Caco-2 (cell line): ENCODE results near the gene NPAS3. TPM values are rescaled to one million over a fixed set of nuclear protein-coding genes. Genes with fewer than 3 reads are reported as not detected.

ENCODE experiments used
- BruUV-seq: library from RNA; stranded (reverse); fragments of 400-500 nt; replicated peaks from 2 replicates; lab custom pipeline; 2021; lab: Mats Ljungman, UMichigan
- CTCF ChIA-PET: fragments of 300-600 bp; sonication (Branson Sonifier 250); formaldehyde crosslinking; loops from one replicate; lab custom pipeline; 2022; ENCODE audit warnings: antibody characterized with exemption; lab: Charles Lee
- POLR2A ChIA-PET: fragments of 300-600 bp; sonication (Branson Sonifier 250); formaldehyde crosslinking; loops from one replicate; lab custom pipeline; 2022; ENCODE audit warnings: antibody characterized with exemption; lab: Charles Lee
- DNase-seq, 2 experiments: peaks; one replicate each; pipeline versions ENCODE4 v3.0.0 to v3.0.0-alpha.2; 2020 to 2022
- H3K27me3 ChIP-seq: replicated peaks from 2 replicates; pipeline ENCODE4 v1.6.0; 2011; ENCODE audit warnings: low read length; ENCODE audit not compliant: control insufficient read depth, insufficient read depth
- H3K36me3 ChIP-seq: 2 replicates; pipeline ENCODE4 v1.5.1; 2011; ENCODE audit warnings: low read length; ENCODE audit not compliant: control insufficient read depth, insufficient read depth
- H3K4me1 ChIP-seq: fragments of 250-450 bp; sonication (Bioruptor Pico); 2 replicates; pipeline ENCODE4 v1.5.1; 2020; ENCODE audit warnings: mild to moderate bottlenecking
- H3K4me3 ChIP-seq: 2 replicates; pipeline ENCODE4 v1.5.1; 2011; ENCODE audit warnings: low read depth, mild to moderate bottlenecking, control low read depth, low read length
- H3K9me3 ChIP-seq: fragments of 250-450 bp; sonication (Bioruptor Pico); 2 replicates; pipeline ENCODE4 v1.5.1; 2020; ENCODE audit warnings: mild to moderate bottlenecking, moderate library complexity
- H3K27ac Mint-ChIP-seq: one replicate; pipeline ENCODE4 v1.8.0; 2022; ENCODE audit warnings: mixed read lengths; ENCODE audit not compliant: unreplicated experiment
- H3K27me3 Mint-ChIP-seq: one replicate; pipeline ENCODE4 v1.8.0; 2022; ENCODE audit warnings: mixed read lengths; ENCODE audit not compliant: insufficient read depth, unreplicated experiment
- H3K36me3 Mint-ChIP-seq: one replicate; pipeline ENCODE4 v1.8.0; 2022; ENCODE audit warnings: mild to moderate bottlenecking, mixed read lengths; ENCODE audit not compliant: insufficient read depth, unreplicated experiment
- H3K4me1 Mint-ChIP-seq: one replicate; pipeline ENCODE4 v1.8.0; 2022; ENCODE audit warnings: low read depth, mixed read lengths; ENCODE audit not compliant: unreplicated experiment
- H3K4me3 Mint-ChIP-seq: one replicate; pipeline ENCODE4 v1.8.0; 2022; ENCODE audit warnings: mild to moderate bottlenecking, moderate library complexity, mixed read lengths; ENCODE audit not compliant: unreplicated experiment
- H3K9me3 Mint-ChIP-seq: one replicate; pipeline ENCODE4 v1.8.0; 2022; ENCODE audit warnings: mixed read lengths; ENCODE audit not compliant: unreplicated experiment
- CTCF ChIP-seq, 2 experiments: fragments of 200-600 bp in 1 of 2; IDR thresholded peaks; 1 replicate in 1 of 2; 2 replicates in 1 of 2; pipeline versions ENCODE4 v1.5.1 to v1.8.0; 2011 to 2022; ENCODE audit warnings: antibody characterized with exemption in 1 of 2, control low read depth in 1 of 2, inconsistent platforms in 1 of 2, low read depth in 1 of 2, low read length in 1 of 2, mild to moderate bottlenecking in 1 of 2, moderate library complexity in 1 of 2; ENCODE audit not compliant: insufficient read depth in 1 of 2, severe bottlenecking in 1 of 2, unreplicated experiment in 1 of 2
- intact Hi-C: fragments of 100-400 bp; cut with micrococcal nuclease; formaldehyde crosslinking; loops from one replicate; pipeline ENCODE4 v1.10.0; 2022; ENCODE audit not compliant: unreplicated experiment
- total RNA-seq: library from RNA; stranded (reverse); gene quantifications from 2 replicates; pipeline ENCODE4 v1.2.3, GENCODE V29; 2022

The NPAS3 gene
- total RNA-seq, 1 experiment from 2014 or later = not detected

GRCh38 chr14:33738491-33738890 is 799.8 kb downstream of the NPAS3 start:
- Histone ChIP-seq H3K4me3 (no peak overlapping the region), H3K36me3 (no peaks in the 10 kb centered on the region), H3K4me1 (no peaks in the 10 kb centered on the region), H3K27me3 (no peaks in the 10 kb centered on the region), H3K9me3 (no peaks in the 10 kb centered on the region)
- Mint-ChIP-seq H3K36me3 (no peaks in the 10 kb centered on the region), H3K9me3 (no peaks in the 10 kb centered on the region), H3K4me3 (no peak overlapping the region), H3K4me1 (no peaks in the 10 kb centered on the region), H3K27ac (no peak overlapping the region), H3K27me3 (peaks cover 2% of the 10 kb centered on the region)
- DNase-seq = no peak
- ChIA-PET POLR2A (no interaction called here), CTCF (no interaction called here)
- no peak for TF ChIP-seq CTCF (IDR thresholded peaks at IDR 0.05; ENCODE audit: insufficient read depth in 1 of 2, low read depth in 1 of 2, low read length in 1 of 2, severe bottlenecking in 1 of 2, unreplicated experiment in 1 of 2)
- BruUV-seq = no TSS peak
- intact Hi-C loops = no loop called here

DNA sequence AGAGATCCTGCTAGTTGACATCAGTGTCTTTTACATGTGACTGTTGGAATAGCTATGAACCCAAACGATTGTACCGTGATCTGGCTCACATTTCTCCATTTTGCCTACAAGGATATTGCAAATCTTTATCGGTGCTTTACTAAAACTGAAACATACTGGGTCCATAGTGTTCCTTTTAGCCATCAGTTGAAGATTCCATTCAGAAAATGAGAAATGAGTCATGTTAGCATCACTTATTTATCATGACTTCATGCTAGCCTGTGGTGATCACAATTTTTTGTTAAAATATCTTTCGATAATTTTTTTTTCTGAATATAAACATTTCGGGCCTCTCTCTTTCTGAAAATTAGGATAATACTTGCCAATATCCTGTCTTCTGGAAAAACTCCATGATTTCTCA is 801.9 kb downstream of the NPAS3 start:
- no peaks in the 10 kb centered on the region for H3K9me3 Mint-ChIP-seq
- no TSS peak for BruUV-seq
- no peak for DNase-seq
- H3K27ac Mint-ChIP-seq = no peak overlapping the region
- Histone ChIP-seq H3K4me3 (no peak overlapping the region), H3K27me3 (no peaks in the 10 kb centered on the region), H3K36me3 (no peaks in the 10 kb centered on the region), H3K9me3 (no peaks in the 10 kb centered on the region), H3K4me1 (peaks cover 4% of the 10 kb centered on the region; the same call in 1 of the 2 replicates)
- H3K4me1 Mint-ChIP-seq = no peaks in the 10 kb centered on the region
- intact Hi-C loops = no loop called here
- H3K36me3 Mint-ChIP-seq = no peaks in the 10 kb centered on the region
- no peak for TF ChIP-seq CTCF (IDR thresholded peaks at IDR 0.05; ENCODE audit: insufficient read depth in 1 of 2, low read depth in 1 of 2, low read length in 1 of 2, severe bottlenecking in 1 of 2, unreplicated experiment in 1 of 2)
- CTCF ChIA-PET = no interaction called here
- no peak overlapping the region for H3K4me3 Mint-ChIP-seq
- POLR2A ChIA-PET = no interaction called here
- peaks cover 2% of the 10 kb centered on the region for H3K27me3 Mint-ChIP-seq

DNA sequence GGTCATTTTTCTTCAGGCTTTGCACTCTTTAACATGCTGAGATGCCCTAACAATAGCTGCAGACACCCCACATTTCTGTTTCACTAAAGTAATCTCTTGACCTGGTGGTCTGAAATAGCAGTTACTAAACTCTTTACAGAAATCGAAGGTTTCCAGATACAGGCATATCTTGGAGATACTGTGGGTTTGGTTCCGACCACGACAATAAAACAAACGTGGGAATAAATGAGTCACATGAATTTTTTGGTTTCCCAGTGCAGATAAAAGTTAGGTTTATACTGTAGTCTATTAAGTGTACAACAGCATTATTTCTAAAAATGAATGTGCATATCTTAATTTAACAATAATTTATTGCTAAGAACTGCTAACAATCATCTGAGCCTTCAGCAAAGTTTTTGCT is 803.5 kb downstream of the NPAS3 start:
- H3K9me3 ChIP-seq = no peaks in the 10 kb centered on the region
- H3K27me3 ChIP-seq = no peaks in the 10 kb centered on the region
- H3K9me3 Mint-ChIP-seq = no peaks in the 10 kb centered on the region
- no peaks in the 10 kb centered on the region for H3K36me3 ChIP-seq
- H3K4me1 ChIP-seq = peaks cover 5% of the 10 kb centered on the region; the same call in 1 of the 2 replicates
- H3K4me3 Mint-ChIP-seq = no peak overlapping the region
- H3K36me3 Mint-ChIP-seq = no peaks in the 10 kb centered on the region
- no TSS peak for BruUV-seq
- no peak overlapping the region for H3K27ac Mint-ChIP-seq
- intact Hi-C loops = no loop called here
- ChIA-PET POLR2A (no interaction called here), CTCF (no interaction called here)
- no peak overlapping the region for H3K4me3 ChIP-seq
- TF ChIP-seq CTCF (IDR thresholded peaks at IDR 0.05; ENCODE audit: insufficient read depth in 1 of 2, low read depth in 1 of 2, low read length in 1 of 2, severe bottlenecking in 1 of 2, unreplicated experiment in 1 of 2) = no peak
- DNase-seq = no peak
- H3K4me1 Mint-ChIP-seq = no peaks in the 10 kb centered on the region
- peaks cover 2% of the 10 kb centered on the region for H3K27me3 Mint-ChIP-seq
